Upper lobe of left lung (tissue), 4 donors: ENCODE data around the gene ACP4.

Experiments
- CTCF ChIP-seq, 6 experiments: fragments of 450-650 bp in 4 of 6; fragments of 200-600 bp in 2 of 6; sonication (generic) in 2 of 6; IDR thresholded peaks; one replicate each; pipeline ENCODE4 v1.5.1; 2016 to 2019; ENCODE audit warnings: antibody characterized with exemption in 6 of 6
- EP300 ChIP-seq, 4 donors: sonication (generic); formaldehyde crosslinking; IDR thresholded peaks; one replicate each; pipeline ENCODE4 v1.5.1; 2017; ENCODE audit warnings: antibody characterized with exemption in 4 of 4, control low read depth in 2 of 4
- POLR2A ChIP-seq, 4 donors: fragments of 450-650 bp; IDR thresholded peaks; one replicate each; pipeline ENCODE4 v1.5.1; 2016 to 2017; ENCODE audit warnings: antibody characterized with exemption in 4 of 4, mild to moderate bottlenecking in 2 of 4
- POLR2AphosphoS5 ChIP-seq, 2 donors: sonication (generic); formaldehyde crosslinking; IDR thresholded peaks; one replicate each; pipeline ENCODE4 v1.5.1; 2017; ENCODE audit warnings: antibody characterized with exemption in 2 of 2

DNA sequence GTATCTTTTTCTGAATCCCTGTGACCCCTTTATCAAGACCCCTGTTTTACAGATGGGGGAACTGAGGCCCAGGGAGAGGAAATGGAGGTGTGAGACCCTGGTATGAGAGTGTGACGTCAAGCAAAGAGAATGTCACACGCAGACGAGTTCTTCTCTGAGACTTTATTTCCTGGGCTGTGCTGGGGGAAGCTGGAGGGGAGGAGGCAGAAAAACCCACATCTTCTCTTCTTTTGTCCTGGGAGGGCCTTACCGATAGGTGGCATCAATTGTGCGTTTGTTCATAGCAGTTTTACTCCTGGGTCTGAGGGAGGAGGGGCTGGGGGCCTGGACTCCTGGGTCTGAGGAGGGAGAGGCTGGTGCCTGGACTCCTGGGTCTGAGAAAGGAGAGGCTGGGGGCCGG, 48.0 kb downstream of the ACP4 start:
- TF ChIP-seq POLR2AphosphoS5 (IDR thresholded peaks at IDR 0.05) (no peak), CTCF (IDR thresholded peaks at IDR 0.05) (no peak), EP300 (IDR thresholded peaks at IDR 0.05) (no peak), POLR2A (IDR thresholded peaks at IDR 0.05) (no peak)
